Neural progenitor cell (in vitro differentiated cells): ENCODE data around the gene NKTR. TPM values are rescaled to one million over a fixed set of nuclear protein-coding genes. Genes with fewer than 3 reads are reported as not detected.

Experiments
- DNase-seq: peaks from one replicate; pipeline ENCODE4 v3.0.0-alpha.2; 2016; ENCODE audit warnings: low spot score
- H2AFZ ChIP-seq: fragments of 200-600 bp; sonication (generic); replicated peaks from 2 replicates; pipeline ENCODE4 v1.6.1; 2016; ENCODE audit warnings: antibody characterized with exemption
- H3F3A ChIP-seq: fragments of 200-600 bp; sonication (generic); 2 replicates; pipeline ENCODE4 v1.6.1; 2016; ENCODE audit warnings: antibody characterized with exemption, low read depth
- H3K27ac ChIP-seq: fragments of 200-600 bp; sonication (generic); 2 replicates; pipeline ENCODE4 v1.5.1; 2016; ENCODE audit warnings: mild to moderate bottlenecking
- H3K27me3 ChIP-seq: fragments of 200-600 bp; sonication (generic); 2 replicates; pipeline ENCODE4 v1.6.1; 2016; ENCODE audit warnings: mild to moderate bottlenecking, moderate library complexity
- H3K36me3 ChIP-seq: fragments of 200-600 bp; sonication (generic); 2 replicates; pipeline ENCODE4 v1.5.1; 2016
- H3K4me1 ChIP-seq: fragments of 200-600 bp; sonication (generic); 2 replicates; pipeline ENCODE4 v1.6.1; 2016; ENCODE audit warnings: mixed run types
- H3K4me2 ChIP-seq: fragments of 200-600 bp; sonication (generic); 2 replicates; pipeline ENCODE4 v1.6.1; 2016
- H3K4me3 ChIP-seq: fragments of 200-600 bp; sonication (generic); 2 replicates; pipeline ENCODE4 v1.5.1; 2016
- H3K79me2 ChIP-seq: fragments of 200-600 bp; sonication (generic); 2 replicates; pipeline ENCODE4 v1.6.1; 2016; ENCODE audit warnings: low read depth
- H3K9ac ChIP-seq: fragments of 200-600 bp; sonication (generic); 2 replicates; pipeline ENCODE4 v1.6.1; 2016
- H3K9me3 ChIP-seq: fragments of 200-600 bp; sonication (generic); 2 replicates; pipeline ENCODE4 v1.5.1; 2016; ENCODE audit warnings: low read depth
- H4K20me1 ChIP-seq: fragments of 200-600 bp; sonication (generic); 2 replicates; pipeline ENCODE4 v1.6.1; 2016; ENCODE audit warnings: low read depth
- H3K27ac Mint-ChIP-seq: 3 replicates; pipeline ENCODE4 v1.8.0; 2021; ENCODE audit warnings: mixed read lengths
- H3K27me3 Mint-ChIP-seq: 2 replicates; pipeline ENCODE4 v1.8.0; 2022; ENCODE audit warnings: low read depth, mild to moderate bottlenecking, inconsistent platforms, moderate library complexity, mixed read lengths; ENCODE audit not compliant: insufficient read depth
- H3K36me3 Mint-ChIP-seq: 3 replicates; pipeline ENCODE4 v1.8.0; 2021; ENCODE audit warnings: mixed read lengths
- H3K4me1 Mint-ChIP-seq: 3 replicates; pipeline ENCODE4 v1.8.0; 2021; ENCODE audit warnings: mixed read lengths
- H3K4me3 Mint-ChIP-seq: 3 replicates; pipeline ENCODE4 v1.8.0; 2021; ENCODE audit warnings: mild to moderate bottlenecking, moderate library complexity, mixed read lengths
- H3K9me3 Mint-ChIP-seq: 3 replicates; pipeline ENCODE4 v1.8.0; 2020; ENCODE audit warnings: mixed read lengths
- CTCF ChIP-seq: fragments of 200-600 bp; sonication (generic); IDR thresholded peaks from 2 replicates; pipeline ENCODE4 v1.5.1; 2017; ENCODE audit warnings: antibody characterized with exemption, mild to moderate bottlenecking
- EZH2 ChIP-seq: fragments of 200-600 bp; sonication (generic); IDR thresholded peaks from 2 replicates; pipeline ENCODE4 v1.6.1; 2017; ENCODE audit warnings: antibody characterized with exemption, mild to moderate bottlenecking, moderate library complexity
- EZH2phosphoT487 ChIP-seq: fragments of 200-600 bp; sonication (generic); IDR thresholded peaks from 2 replicates; pipeline ENCODE4 v1.6.1; 2017; ENCODE audit warnings: antibody characterized with exemption
- total RNA-seq: library from RNA; depleted of rRNA; stranded (reverse); fragments of >200 nt; gene quantifications from 2 replicates; pipeline ENCODE4 v1.2.3, GENCODE V29; 2015; ENCODE audit warnings: low replicate concordance

NKTR gene
- total RNA-seq, 1 donor from 2014 or later: 190 TPM

GRCh38 chr3:42691816-42692666 is 91.6 kb downstream of the NKTR start:
- H3K27me3 Mint-ChIP-seq: peaks cover 4% of the 10 kb centered on the region

GRCh38 chr3:42692667-42693529 is 92.4 kb downstream of the NKTR start:
- Histone ChIP-seq H3F3A (no peaks in the 10 kb centered on the region), H3K79me2 (no peaks in the 10 kb centered on the region), H3K9me3 (no peaks in the 10 kb centered on the region), H3K27ac (no peak overlapping the region), H2AFZ (no peak overlapping the region), H3K36me3 (no peaks in the 10 kb centered on the region), H3K4me1 (peaks cover 7% of the 10 kb centered on the region), H3K9ac (no peak overlapping the region), H3K27me3 (no peaks in the 10 kb centered on the region), H4K20me1 (no peaks in the 10 kb centered on the region), H3K4me3 (no peak overlapping the region), H3K4me2 (no peak overlapping the region)
- Mint-ChIP-seq H3K4me1 (peaks cover 8% of the 10 kb centered on the region), H3K36me3 (no peaks in the 10 kb centered on the region), H3K4me3 (no peak overlapping the region), H3K27ac (no peak overlapping the region), H3K27me3 (peaks cover 4% of the 10 kb centered on the region), H3K9me3 (no peaks in the 10 kb centered on the region)
- DNase-seq: no peak
- TF ChIP-seq EZH2phosphoT487: no peak
- no peak for TF ChIP-seq CTCF
- TF ChIP-seq EZH2: no peak

More at GRCh38 chr3:42691816-42692666, 91.6 kb downstream of the NKTR start:
- Histone ChIP-seq H3K4me3 (no peak overlapping the region), H2AFZ (no peak overlapping the region), H3K4me2 (no peak overlapping the region), H3K9ac (no peak overlapping the region), H3K79me2 (no peaks in the 10 kb centered on the region), H3K9me3 (no peaks in the 10 kb centered on the region), H4K20me1 (no peaks in the 10 kb centered on the region), H3K27ac (no peak overlapping the region), H3K36me3 (no peaks in the 10 kb centered on the region), H3K4me1 (peaks cover 7% of the 10 kb centered on the region), H3F3A (no peaks in the 10 kb centered on the region), H3K27me3 (no peaks in the 10 kb centered on the region)
- Mint-ChIP-seq H3K9me3 (no peaks in the 10 kb centered on the region), H3K27ac (no peak overlapping the region), H3K36me3 (no peaks in the 10 kb centered on the region), H3K4me1 (peaks cover 8% of the 10 kb centered on the region), H3K4me3 (no peak overlapping the region)
- TF ChIP-seq CTCF (no peak), EZH2phosphoT487 (no peak), EZH2 (no peak)
- no peak for DNase-seq

GRCh38 chr3:42693530-42693930 is 93.0 kb downstream of the NKTR start:
- H3K36me3 Mint-ChIP-seq: no peaks in the 10 kb centered on the region

More at GRCh38 chr3:42693530-42693930, 93.0 kb downstream of the NKTR start:
- TF ChIP-seq EZH2phosphoT487 (no peak), EZH2 (no peak), CTCF (no peak)
- no peak overlapping the region for H3K4me2 ChIP-seq
- H3K9me3 ChIP-seq: no peaks in the 10 kb centered on the region
- H3K4me1 Mint-ChIP-seq: peaks cover 8% of the 10 kb centered on the region
- no peaks in the 10 kb centered on the region for H3K36me3 ChIP-seq
- H4K20me1 ChIP-seq: no peaks in the 10 kb centered on the region
- no peak overlapping the region for H2AFZ ChIP-seq
- H3K27ac Mint-ChIP-seq: no peak overlapping the region
- no peak overlapping the region for H3K9ac ChIP-seq
- H3K4me1 ChIP-seq: peaks cover 7% of the 10 kb centered on the region
- no peak overlapping the region for H3K4me3 ChIP-seq
- H3K27me3 Mint-ChIP-seq: peaks cover 4% of the 10 kb centered on the region
- H3K27ac ChIP-seq: no peak overlapping the region
- H3K27me3 ChIP-seq: no peaks in the 10 kb centered on the region
- H3K79me2 ChIP-seq: no peaks in the 10 kb centered on the region
- no peaks in the 10 kb centered on the region for H3K9me3 Mint-ChIP-seq
- no peak for DNase-seq
- H3F3A ChIP-seq: no peaks in the 10 kb centered on the region
- no peak overlapping the region for H3K4me3 Mint-ChIP-seq
